Measurements from ENCODE around the gene FBXO48.
"Not testable (repeated sequence)": the region's sequence is repeated elsewhere in the genome, so short reads cannot be mapped to it uniquely, and the experiment has no call there.

The FBXO48 gene

DNA sequence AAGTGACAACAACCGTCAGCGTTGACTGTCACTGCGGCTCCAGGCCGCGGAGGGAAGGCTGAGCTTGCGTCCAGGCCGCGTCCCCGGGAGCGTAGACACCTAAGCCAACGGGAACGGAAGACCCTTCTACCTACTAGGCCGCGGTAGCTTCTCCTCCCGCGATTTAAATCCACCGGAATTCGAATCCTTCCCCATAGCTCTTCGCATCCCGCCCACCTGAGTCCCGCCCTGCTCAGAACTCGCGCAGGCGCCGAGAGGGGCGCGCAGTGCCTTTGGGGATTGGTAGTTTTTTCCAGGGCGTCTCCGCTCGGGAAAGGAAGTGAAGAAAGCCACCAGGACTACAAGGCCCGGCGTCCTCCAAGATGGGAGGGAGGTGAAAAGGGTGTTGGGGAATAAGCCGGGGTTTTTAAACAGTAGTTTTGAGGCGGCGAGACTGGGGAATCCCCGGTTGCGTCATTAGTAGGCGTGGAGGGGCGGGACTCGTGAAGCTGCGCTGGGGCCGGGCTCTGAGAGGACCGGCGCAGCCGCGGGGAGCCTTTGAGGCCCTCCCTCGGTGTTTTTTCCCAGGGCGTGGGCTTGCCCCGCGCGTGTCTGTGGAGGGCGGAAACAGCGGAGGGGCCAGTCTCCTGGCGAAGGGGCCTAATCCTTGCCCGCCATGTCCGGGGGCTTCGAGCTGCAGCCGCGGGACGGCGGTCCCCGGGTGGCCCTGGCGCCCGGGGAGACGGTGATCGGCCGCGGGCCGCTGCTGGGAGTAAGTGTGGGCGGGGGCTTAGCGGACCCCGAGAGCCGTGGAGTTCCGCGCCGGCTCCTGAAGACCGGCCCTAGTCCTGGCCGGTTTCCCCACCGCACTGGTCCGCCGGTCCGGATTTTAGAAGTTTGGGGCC lies at the start of gene FBXO48, which contains the start of gene APLF:
Gene FBXO48 (minus strand): TSS at position 218 of the 884 bp plus-strand sequence. CDS start 2,149 bp downstream, outside the sequence.
Gene APLF (plus strand): TSS at position 509 of the 884 bp plus-strand sequence. CDS start 147 bp downstream, at position 656.
- peak; percentile 79 for FAIRE-seq

- no peak for FAIRE-seq
These were observed 49.2 kb upstream of the FBXO48 start for GRCh38 chr2:68516051-68516955.

DNA sequence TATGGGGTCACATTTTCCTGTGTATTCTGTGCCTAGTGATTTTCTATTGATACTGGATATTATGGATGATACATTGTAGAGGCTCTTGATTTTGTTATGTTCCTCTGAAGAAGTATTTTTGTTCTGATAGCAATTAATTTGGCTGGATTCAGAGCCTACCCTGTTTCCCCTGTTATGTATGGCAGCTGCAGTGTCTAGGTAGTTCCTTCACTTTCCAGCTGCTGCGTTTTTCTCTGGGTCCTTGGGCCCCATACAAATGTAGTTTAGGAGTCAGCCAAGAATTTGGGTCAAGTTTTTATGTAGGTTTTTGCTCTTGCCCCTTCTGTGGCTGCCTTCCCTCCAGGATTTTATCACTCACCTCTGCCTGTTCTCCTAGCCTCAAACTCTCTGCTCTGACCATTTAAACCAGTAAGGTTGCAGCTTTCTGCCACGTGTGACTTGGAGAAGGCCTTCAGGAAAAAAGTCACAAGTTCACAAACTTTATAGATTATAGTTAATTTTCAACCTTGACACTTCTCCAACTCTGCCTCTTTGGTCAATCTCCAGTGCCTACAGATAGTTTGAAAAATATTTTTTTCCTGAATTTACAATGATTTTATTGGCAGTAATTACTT lies 47.3 kb upstream of the FBXO48 start:
- FAIRE-seq: no peak

GRCh38 chr2:68512966-68513365 lies 45.9 kb upstream of the FBXO48 start:
- FAIRE-seq: no peak

- no peak for FAIRE-seq
These were observed 45.2 kb upstream of the FBXO48 start for GRCh38 chr2:68512326-68512725.

- no peak for FAIRE-seq
These were observed 39.1 kb upstream of the FBXO48 start for GRCh38 chr2:68506170-68506569.

- FAIRE-seq: no peak
These were observed 38.6 kb upstream of the FBXO48 start for GRCh38 chr2:68505603-68506159.

- FAIRE-seq: no peak
These were observed 34.7 kb upstream of the FBXO48 start for GRCh38 chr2:68501768-68502167.

DNA sequence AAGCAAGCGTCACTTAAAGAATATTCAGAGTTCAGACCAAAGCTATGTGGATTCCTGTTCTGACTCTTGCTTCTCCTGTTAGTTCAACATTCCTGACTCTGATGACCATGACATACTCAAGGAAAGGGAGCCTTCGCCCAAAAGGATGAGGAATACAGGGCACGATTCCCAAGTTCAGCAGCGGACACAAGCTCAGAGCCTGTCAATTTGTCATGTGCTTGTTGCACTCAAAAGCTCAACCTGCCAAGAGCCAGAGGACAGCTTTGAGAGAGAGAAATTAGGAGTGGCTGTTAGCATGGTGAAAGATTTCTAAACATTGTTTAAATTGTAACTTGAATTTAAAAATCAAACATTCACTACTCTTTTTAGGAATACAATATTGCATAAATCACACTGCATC lies 33.6 kb upstream of the FBXO48 start:
- FAIRE-seq: no peak

GRCh38 chr2:68499133-68499532 lies 32.0 kb upstream of the FBXO48 start:
- FAIRE-seq: no peak

DNA sequence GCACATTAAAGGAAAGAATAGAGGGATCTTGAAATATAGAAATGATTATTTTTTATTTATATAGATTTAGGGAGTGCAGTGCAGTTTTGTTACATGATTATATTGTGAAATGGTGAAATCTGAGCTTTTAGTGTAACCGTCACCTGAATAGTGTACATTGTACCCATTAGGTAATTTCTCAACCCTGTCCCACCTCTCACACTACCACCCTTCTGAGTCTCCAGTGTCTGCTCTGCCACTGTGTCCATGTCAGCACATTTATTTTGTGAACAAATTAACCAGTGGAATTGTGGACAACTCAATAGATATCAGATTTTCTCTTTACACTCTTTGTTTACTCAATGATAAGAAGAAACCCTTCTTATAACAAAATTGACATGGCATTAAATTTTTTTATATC lies 24.5 kb upstream of the FBXO48 start:
- FAIRE-seq: no peak

DNA sequence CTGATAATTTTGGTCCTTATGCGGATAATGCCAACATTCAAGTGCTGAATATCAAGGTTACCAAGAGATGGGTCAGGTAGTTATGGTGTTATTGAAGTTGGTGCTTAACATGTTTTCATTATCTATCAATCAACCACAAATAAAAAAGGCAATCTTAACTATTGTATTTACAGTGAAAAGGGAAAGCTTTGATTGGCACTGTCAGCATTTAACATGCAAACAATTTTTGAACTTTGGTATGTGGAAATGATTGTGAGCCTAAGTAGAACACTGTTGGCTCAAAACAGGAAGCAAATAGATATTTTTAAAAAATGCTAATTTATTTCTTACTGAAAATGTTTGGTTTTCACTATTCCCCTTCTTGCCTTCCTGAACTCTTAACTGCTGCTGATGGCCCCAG lies 22.2 kb upstream of the FBXO48 start:
- FAIRE-seq: no peak

GRCh38 chr2:68488605-68489004 lies 21.5 kb upstream of the FBXO48 start:
- FAIRE-seq: not testable (repeated sequence)

- peak; percentile 97 for FAIRE-seq
These were observed 20.8 kb upstream of the FBXO48 start for GRCh38 chr2:68487773-68488355.

- FAIRE-seq: no peak
These were observed 15.9 kb upstream of the FBXO48 start for GRCh38 chr2:68483011-68483410.

- no peak for FAIRE-seq
These were observed 15.3 kb upstream of the FBXO48 start for GRCh38 chr2:68482296-68482820.

GRCh38 chr2:68478688-68479087 lies 11.6 kb upstream of the FBXO48 start:
- FAIRE-seq: no peak

DNA sequence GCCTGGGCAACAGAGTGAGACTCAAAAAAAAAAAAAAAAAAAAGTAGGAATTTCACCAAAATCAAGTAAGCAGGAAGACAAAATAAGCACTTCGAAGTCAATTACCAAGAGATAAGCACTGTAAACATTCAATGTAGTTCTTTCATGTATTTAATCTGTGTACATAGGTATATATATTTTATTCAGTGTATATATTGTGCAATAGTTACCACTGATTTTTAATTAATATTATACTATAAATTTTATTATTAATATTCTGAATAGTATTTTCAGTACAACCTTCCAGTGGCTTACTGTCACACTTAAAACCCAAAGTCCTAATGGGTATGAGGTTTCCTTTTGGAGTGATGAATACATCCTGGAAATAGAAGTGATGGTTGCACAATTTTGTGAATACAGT lies 9.4 kb upstream of the FBXO48 start:
- FAIRE-seq: no peak

DNA sequence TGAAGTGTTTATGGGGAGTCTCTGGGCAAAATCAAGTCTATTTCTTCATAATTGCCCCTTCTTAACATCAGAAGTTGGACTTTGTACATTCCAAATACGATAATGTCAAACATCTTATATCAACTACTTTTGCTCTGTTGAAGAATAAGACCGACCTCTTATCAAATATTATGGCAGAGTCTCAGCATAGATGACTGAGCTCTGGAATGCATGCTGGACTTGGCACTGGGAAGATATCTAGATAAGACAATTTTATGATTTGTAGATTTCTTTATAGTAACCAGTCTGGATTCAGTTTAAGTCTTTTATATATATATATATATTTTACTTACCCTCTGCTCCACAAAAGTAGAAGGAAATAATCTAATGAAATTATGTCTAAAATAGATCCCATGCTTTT lies 8.5 kb upstream of the FBXO48 start:
- FAIRE-seq: no peak

- no peak for FAIRE-seq
These were observed 8.0 kb upstream of the FBXO48 start for GRCh38 chr2:68475110-68475509.

- no peak for FAIRE-seq
These were observed 5.8 kb upstream of the FBXO48 start for GRCh38 chr2:68472796-68473414.

- FAIRE-seq: no peak
These were observed 4.3 kb upstream of the FBXO48 start for GRCh38 chr2:68471385-68471784.
